Measurements from ENCODE around the gene FRY.

FRY gene

GRCh38 chr13:32247887-32248286 is 216.3 kb downstream of the FRY start:
- no peak for DNase-seq (ENCODE audit: low read depth)
- TF ChIP-seq CTCF (conservative IDR thresholded peaks at IDR 0.05; ENCODE audit: low read length): no peak
- no peak overlapping the region for H3K4me3 ChIP-seq (ENCODE audit: low read length)

GRCh38 chr13:32248801-32249200 is 217.2 kb downstream of the FRY start:
- no peak overlapping the region for H3K4me3 ChIP-seq (ENCODE audit: low read length)
- no peak for DNase-seq (ENCODE audit: low read depth)
- no peak for TF ChIP-seq CTCF (conservative IDR thresholded peaks at IDR 0.05; ENCODE audit: low read length)

- H3K4me3 ChIP-seq (ENCODE audit: low read length): no peak overlapping the region
- TF ChIP-seq CTCF (conservative IDR thresholded peaks at IDR 0.05; ENCODE audit: low read length): no peak
- no peak for DNase-seq (ENCODE audit: low read depth)
Measured at GRCh38 chr13:32252812-32253438, 221.4 kb downstream of the FRY start.

GRCh38 chr13:32253911-32254399 is 222.4 kb downstream of the FRY start:
- TF ChIP-seq CTCF (conservative IDR thresholded peaks at IDR 0.05; ENCODE audit: low read length): no peak
- no peak for DNase-seq (ENCODE audit: low read depth)
- no peak overlapping the region for H3K4me3 ChIP-seq (ENCODE audit: low read length)

GRCh38 chr13:32254416-32254815 is 222.8 kb downstream of the FRY start:
- DNase-seq (ENCODE audit: low read depth): no peak
- H3K4me3 ChIP-seq (ENCODE audit: low read length): no peak overlapping the region
- TF ChIP-seq CTCF (conservative IDR thresholded peaks at IDR 0.05; ENCODE audit: low read length): no peak

- no peak for DNase-seq (ENCODE audit: low read depth)
- TF ChIP-seq CTCF (conservative IDR thresholded peaks at IDR 0.05; ENCODE audit: low read length): no peak
- no peak overlapping the region for H3K4me3 ChIP-seq (ENCODE audit: low read length)
Measured at GRCh38 chr13:32254916-32255723, 223.5 kb downstream of the FRY start.

- DNase-seq (ENCODE audit: low read depth): no peak
Measured at GRCh38 chr13:32255724-32256109, 224.1 kb downstream of the FRY start.

More at GRCh38 chr13:32255724-32256109, 224.1 kb downstream of the FRY start:
- TF ChIP-seq CTCF (conservative IDR thresholded peaks at IDR 0.05; ENCODE audit: low read length): no peak
- no peak overlapping the region for H3K4me3 ChIP-seq (ENCODE audit: low read length)
